Rectal smooth muscle tissue (tissue), 1 donor: ENCODE measurements around the gene PRRC1.

ENCODE experiments used
- H3K27ac ChIP-seq: one replicate; pipeline ENCODE4 v1.7.0; 2013; ENCODE audit warnings: low read depth, low read length, inconsistent platforms
- H3K27me3 ChIP-seq: one replicate; pipeline ENCODE4 v1.7.0; 2013; ENCODE audit warnings: low read length; ENCODE audit not compliant: control insufficient read depth, insufficient read depth
- H3K36me3 ChIP-seq: one replicate; pipeline ENCODE4 v1.7.0; 2013; ENCODE audit warnings: low read length; ENCODE audit not compliant: control insufficient read depth, insufficient read depth
- H3K4me1 ChIP-seq: one replicate; pipeline ENCODE4 v1.7.0; 2013; ENCODE audit warnings: low read length; ENCODE audit not compliant: control insufficient read depth, insufficient read depth
- H3K4me3 ChIP-seq: one replicate; pipeline ENCODE4 v1.7.0; 2013; ENCODE audit warnings: low read length
- H3K9ac ChIP-seq: one replicate; pipeline ENCODE4 v1.7.0; 2013; ENCODE audit warnings: low read length

Gene PRRC1

GRCh38 chr5:127517480-127518318 is at the start of gene PRRC1:
Gene PRRC1 (plus strand): TSS chr5:127517640. CDS start chr5:127523480, 5,840 bp downstream.
- Histone ChIP-seq H3K9ac (peak within 1 kb of the TSS; percentile 94), H3K36me3 (no peaks in the 10 kb centered on the region), H3K4me3 (peak within 1 kb of the TSS; percentile 99), H3K4me1 (peaks cover 12% of the 10 kb centered on the region), H3K27ac (peak within 1 kb of the TSS; percentile 76), H3K27me3 (peaks cover 2% of the 10 kb centered on the region)

GRCh38 chr5:127471211-127471610 is 46.2 kb upstream of the PRRC1 start:
- Histone ChIP-seq H3K4me1 (no peaks in the 10 kb centered on the region), H3K27me3 (no peaks in the 10 kb centered on the region), H3K36me3 (no peaks in the 10 kb centered on the region), H3K4me3 (no peak overlapping the region), H3K9ac (no peak overlapping the region), H3K27ac (no peak overlapping the region)

GRCh38 chr5:127472700-127473099 is 44.7 kb upstream of the PRRC1 start:
- no peaks in the 10 kb centered on the region for H3K27me3 ChIP-seq
- no peaks in the 10 kb centered on the region for H3K4me1 ChIP-seq
- H3K27ac ChIP-seq, result no peak overlapping the region
- no peaks in the 10 kb centered on the region for H3K36me3 ChIP-seq
- no peak overlapping the region for H3K9ac ChIP-seq
- H3K4me3 ChIP-seq, result no peak overlapping the region

GRCh38 chr5:127486471-127486870 is 31.0 kb upstream of the PRRC1 start:
- Histone ChIP-seq H3K4me1 (no peaks in the 10 kb centered on the region), H3K9ac (no peak overlapping the region), H3K27ac (no peak overlapping the region), H3K36me3 (no peaks in the 10 kb centered on the region), H3K27me3 (no peaks in the 10 kb centered on the region), H3K4me3 (no peak overlapping the region)

GRCh38 chr5:127492854-127493738 is 24.3 kb upstream of the PRRC1 start:
- Histone ChIP-seq H3K36me3 (no peaks in the 10 kb centered on the region), H3K4me1 (no peaks in the 10 kb centered on the region), H3K4me3 (no peak overlapping the region), H3K27ac (no peak overlapping the region), H3K27me3 (no peaks in the 10 kb centered on the region), H3K9ac (no peak overlapping the region)

- H3K4me1 ChIP-seq, result no peaks in the 10 kb centered on the region
- no peak overlapping the region for H3K4me3 ChIP-seq
- no peaks in the 10 kb centered on the region for H3K27me3 ChIP-seq
- no peak overlapping the region for H3K27ac ChIP-seq
- H3K9ac ChIP-seq, result no peak overlapping the region
- no peaks in the 10 kb centered on the region for H3K36me3 ChIP-seq
Observed at GRCh38 chr5:127498548-127498947, 18.9 kb upstream of the PRRC1 start.

GRCh38 chr5:127505905-127506304 is 11.5 kb upstream of the PRRC1 start:
- no peak overlapping the region for H3K27ac ChIP-seq
- H3K4me3 ChIP-seq, result no peak overlapping the region
- H3K4me1 ChIP-seq, result no peaks in the 10 kb centered on the region
- H3K27me3 ChIP-seq, result no peaks in the 10 kb centered on the region
- H3K36me3 ChIP-seq, result no peaks in the 10 kb centered on the region
- no peak overlapping the region for H3K9ac ChIP-seq

- Histone ChIP-seq H3K4me1 (no peaks in the 10 kb centered on the region), H3K27ac (no peak overlapping the region), H3K9ac (no peak overlapping the region), H3K27me3 (no peaks in the 10 kb centered on the region), H3K4me3 (no peak overlapping the region), H3K36me3 (no peaks in the 10 kb centered on the region)
Observed at GRCh38 chr5:127506616-127507015, 10.8 kb upstream of the PRRC1 start.

- Histone ChIP-seq H3K27me3 (no peaks in the 10 kb centered on the region), H3K4me3 (no peak overlapping the region), H3K36me3 (no peaks in the 10 kb centered on the region), H3K9ac (no peak overlapping the region), H3K4me1 (no peaks in the 10 kb centered on the region), H3K27ac (no peak overlapping the region)
Observed at GRCh38 chr5:127508644-127509373, 8.6 kb upstream of the PRRC1 start.

GRCh38 chr5:127513408-127513970 is 4.0 kb upstream of the PRRC1 start:
- H3K9ac ChIP-seq, result no peak overlapping the region
- no peak overlapping the region for H3K27ac ChIP-seq
- peaks cover 1% of the 10 kb centered on the region for H3K4me1 ChIP-seq
- H3K36me3 ChIP-seq, result no peaks in the 10 kb centered on the region
- peaks cover 2% of the 10 kb centered on the region for H3K27me3 ChIP-seq
- no peak overlapping the region for H3K4me3 ChIP-seq

- no peak overlapping the region for H3K9ac ChIP-seq
- H3K4me3 ChIP-seq, result no peak overlapping the region
- no peaks in the 10 kb centered on the region for H3K36me3 ChIP-seq
- peaks cover 2% of the 10 kb centered on the region for H3K27me3 ChIP-seq
- no peak overlapping the region for H3K27ac ChIP-seq
- H3K4me1 ChIP-seq, result peaks cover 12% of the 10 kb centered on the region
Observed at GRCh38 chr5:127514816-127515215, 2.6 kb upstream of the PRRC1 start.
